BJ (cell line): ENCODE measurements around the gene UBE2J1. TPM values are rescaled to one million over a fixed set of nuclear protein-coding genes. Genes with fewer than 3 reads are reported as not detected.

Source experiments
- CTCF ChIA-PET: fragments of 350-600 bp; formaldehyde crosslinking; extraction: SDS; loops from one replicate; lab custom pipeline; 2021; ENCODE audit warnings: antibody characterized with exemption, inconsistent platforms; lab: Yijun Ruan, JAX
- POLR2A ChIA-PET: fragments of 300-600 bp; sonication (Branson Sonifier 250); formaldehyde crosslinking; extraction: SDS; loops from one replicate; lab custom pipeline; 2021; ENCODE audit warnings: antibody characterized with exemption; lab: Charles Lee
- DNase-seq: peaks from one replicate; pipeline ENCODE4 v3.0.0-alpha.2; 2011; ENCODE audit warnings: low read depth
- H3K27me3 ChIP-seq: 2 replicates; pipeline ENCODE4 v1.6.0; 2011; ENCODE audit warnings: low read length; ENCODE audit not compliant: control insufficient read depth, insufficient read depth
- H3K36me3 ChIP-seq: 2 replicates; pipeline ENCODE4 v1.5.1; 2011; ENCODE audit warnings: low read length; ENCODE audit not compliant: control insufficient read depth, insufficient read depth
- H3K4me3 ChIP-seq: 2 replicates; pipeline ENCODE4 v1.5.1; 2011; ENCODE audit warnings: low read depth, mild to moderate bottlenecking, control low read depth, low read length
- CTCF ChIP-seq: IDR thresholded peaks from 2 replicates; pipeline ENCODE4 v1.5.1; 2011; ENCODE audit warnings: low read depth, mild to moderate bottlenecking, control low read depth, inconsistent platforms, low read length, moderate library complexity; ENCODE audit not compliant: insufficient read depth
- polyA plus RNA-seq: library from polyadenylated mRNA; depleted of rRNA; stranded (reverse); fragments of >200 nt; gene quantifications from 2 replicates; pipeline ENCODE4 v1.2.3, GENCODE V29; 2011

The UBE2J1 gene
- polyA plus RNA-seq, 1 experiment = 27.1 TPM

DNA sequence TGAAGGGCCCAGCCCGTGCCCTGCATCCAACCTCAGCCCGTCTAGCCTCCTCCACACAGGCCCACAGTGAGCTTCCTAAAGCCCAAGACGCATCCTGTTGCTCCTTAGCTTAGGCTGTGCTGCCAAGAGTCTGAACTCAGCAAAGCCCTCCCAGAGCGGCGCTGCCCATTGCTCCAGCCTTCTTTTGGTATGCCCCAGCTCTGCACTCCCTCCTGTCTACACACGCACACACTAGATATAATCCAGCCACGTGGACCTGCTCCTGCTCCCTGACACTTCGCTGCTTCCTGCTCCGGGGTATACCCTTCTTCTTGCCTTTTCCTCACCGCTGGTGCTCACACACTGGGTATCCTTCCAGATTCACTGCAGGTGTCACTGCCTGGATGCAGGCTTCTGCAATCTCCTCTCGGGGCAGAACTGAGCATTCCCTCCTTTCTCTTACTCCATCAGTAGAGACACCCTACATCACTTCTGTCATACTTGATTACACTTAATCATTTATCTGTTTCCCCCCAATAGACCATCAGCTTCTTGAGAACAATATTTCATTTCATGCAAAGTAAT, 61.2 kb downstream of the UBE2J1 start:
- Histone ChIP-seq H3K36me3 (no peaks in the 10 kb centered on the region), H3K4me3 (no peak overlapping the region), H3K27me3 (peaks cover 22% of the 10 kb centered on the region)
- no peak for TF ChIP-seq CTCF
- ChIA-PET CTCF (interaction anchor here (1.0 kb wide), 1 partner anchor 10 kb away, joined by 4 read pairs; no protein-coding TSS in a partner anchor), POLR2A (no interaction called here)
- DNase-seq = no peak

- TF ChIP-seq CTCF = no peak
- no peaks in the 10 kb centered on the region for H3K36me3 ChIP-seq
- ChIA-PET POLR2A (no interaction called here), CTCF (interaction anchor here (1.0 to 1.9 kb wide), 2 partner anchors 10 to 12 kb away, joined by 4 to 6 read pairs; no protein-coding TSS in a partner anchor)
- H3K27me3 ChIP-seq = peaks cover 16% of the 10 kb centered on the region
- H3K4me3 ChIP-seq = no peak overlapping the region
- no peak for DNase-seq
Measured at GRCh38 chr6:89290401-89291155, 61.9 kb downstream of the UBE2J1 start.

DNA sequence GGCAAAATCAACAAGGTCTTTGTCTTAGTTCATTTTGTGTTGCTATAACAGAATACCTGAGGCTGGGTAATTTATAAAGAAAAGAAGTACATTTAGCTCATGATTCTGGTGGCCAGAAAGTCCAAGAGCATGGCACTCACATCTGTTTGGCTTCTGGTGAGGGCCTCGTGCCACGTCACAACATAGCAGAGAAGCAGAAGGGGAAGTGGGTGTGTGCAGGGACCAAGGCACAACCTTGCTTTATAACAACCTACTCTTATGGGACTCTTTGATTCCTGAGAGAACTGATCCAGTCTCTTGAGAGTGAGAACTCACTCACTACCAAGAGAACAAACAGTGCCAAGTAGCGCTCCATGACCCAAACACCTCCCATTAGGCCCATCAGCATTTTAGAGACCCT, 62.8 kb downstream of the UBE2J1 start:
- no peaks in the 10 kb centered on the region for H3K36me3 ChIP-seq
- no peak for DNase-seq
- ChIA-PET CTCF (interaction anchor here (1.9 kb wide), 1 partner anchor 11 kb away, joined by 6 read pairs; no protein-coding TSS in a partner anchor), POLR2A (no interaction called here)
- no peak overlapping the region for H3K4me3 ChIP-seq
- peaks cover 16% of the 10 kb centered on the region for H3K27me3 ChIP-seq
- no peak for TF ChIP-seq CTCF

GRCh38 chr6:89287351-89288028, 65.0 kb downstream of the UBE2J1 start:
- ChIA-PET POLR2A (no interaction called here), CTCF (interaction anchor here (0.9 to 1.3 kb wide), 2 partner anchors 9 to 22 kb away, joined by 4 read pairs; no protein-coding TSS in a partner anchor)
- H3K27me3 ChIP-seq = peaks cover 13% of the 10 kb centered on the region
- H3K4me3 ChIP-seq = no peak overlapping the region
- no peak for TF ChIP-seq CTCF
- no peaks in the 10 kb centered on the region for H3K36me3 ChIP-seq
- DNase-seq = no peak

DNA sequence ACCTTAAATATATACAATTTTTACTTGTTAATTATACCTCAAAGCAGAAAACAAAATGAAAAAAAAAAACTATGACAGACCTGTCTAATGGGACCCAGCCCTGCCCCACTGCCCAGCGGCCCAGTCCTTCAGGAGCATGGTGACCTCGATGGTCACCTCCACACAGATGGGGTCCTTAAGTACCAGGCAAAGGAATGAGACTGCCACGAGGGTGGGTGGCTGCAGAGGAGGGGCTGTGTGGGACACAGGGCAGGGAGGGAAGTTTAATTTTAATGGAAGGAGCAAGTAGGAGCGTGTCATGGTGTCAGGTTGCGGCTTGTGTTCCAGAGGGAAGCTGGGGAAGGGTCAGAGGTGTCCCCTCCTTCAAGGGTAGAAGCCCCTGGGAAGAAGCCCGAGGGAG, 66.0 kb downstream of the UBE2J1 start:
- ChIA-PET POLR2A (no interaction called here), CTCF (interaction anchor here (0.7 to 1.4 kb wide), 4 partner anchors 10 to 127 kb away, joined by 3 to 4 read pairs (median 4); no protein-coding TSS in a partner anchor)
- Histone ChIP-seq H3K4me3 (no peak overlapping the region), H3K36me3 (no peaks in the 10 kb centered on the region), H3K27me3 (peaks cover 13% of the 10 kb centered on the region)
- DNase-seq = no peak
- no peak for TF ChIP-seq CTCF
